ENCODE results near the gene TYRO3. TPM values are rescaled to one million over a fixed set of nuclear protein-coding genes. Genes with fewer than 3 reads are reported as not detected.

Gene TYRO3
- polyA plus RNA-seq, 1 of the 3 experiments (the other 2 are of a cell fraction) = 8.7 TPM

DNA sequence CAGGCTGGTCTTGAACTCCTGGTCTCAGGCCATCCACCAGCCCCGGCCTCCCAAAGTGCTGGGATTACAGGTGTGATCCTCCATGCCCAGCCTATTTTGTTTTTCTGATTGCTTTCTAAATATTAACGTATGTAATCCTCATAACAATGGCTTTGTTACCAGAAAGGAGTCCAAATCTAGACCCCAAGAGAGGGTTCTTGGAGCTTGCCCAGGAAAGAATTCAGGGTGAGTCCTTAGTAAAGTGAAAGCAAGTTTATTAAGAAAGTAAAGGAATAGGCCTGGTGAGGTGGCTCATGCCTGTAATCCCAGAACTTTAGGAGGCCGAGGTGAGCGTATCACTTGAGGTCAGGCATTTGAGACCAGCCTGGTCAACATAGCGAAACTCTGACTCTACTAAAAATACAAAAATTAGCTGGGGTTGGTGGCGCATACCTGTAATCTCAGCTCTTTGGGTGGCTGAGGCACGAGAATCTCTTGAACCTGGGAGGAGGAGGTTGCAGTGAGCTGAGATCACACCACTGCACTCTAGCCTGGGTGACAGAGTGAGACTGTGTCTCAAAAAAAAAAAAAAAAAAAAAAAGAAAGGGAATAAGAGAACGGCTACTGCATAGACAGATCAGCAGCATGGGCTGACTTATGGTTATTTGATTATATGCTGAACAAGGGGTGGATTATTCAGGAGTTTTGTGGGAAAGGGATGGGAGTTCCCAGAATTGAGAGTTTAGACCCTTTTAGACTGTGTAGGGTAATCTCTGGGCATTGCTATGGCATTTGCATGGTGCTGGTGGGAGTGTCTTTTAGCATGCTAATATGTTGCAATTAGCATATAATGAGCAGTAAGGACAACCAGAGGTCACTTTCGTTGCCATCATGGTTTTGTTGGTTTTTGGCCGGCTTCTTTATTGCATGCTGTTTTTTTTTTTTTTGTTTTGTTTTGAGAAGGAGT, 36.1 kb downstream of the TYRO3 start:
- Histone ChIP-seq H3K9ac (no peak overlapping the region), H4K20me1 (ENCODE audit: insufficient read depth) (no peaks in the 10 kb centered on the region), H3K9me2 (no peaks in the 10 kb centered on the region), H3F3A (replicated peaks; ENCODE audit: insufficient read depth) (no peaks in the 10 kb centered on the region), H3K79me2 (ENCODE audit: insufficient read depth) (no peaks in the 10 kb centered on the region), H3K27me3 (ENCODE audit: insufficient read depth) (no peaks in the 10 kb centered on the region; the same call in 1 of the 2 replicates), H3K4me3 (ENCODE audit: low read depth in 2 of 2, low read length in 1 of 2) (no peak overlapping the region), H3K4me2 (no peak overlapping the region), H3K27ac (ENCODE audit: low read depth in 2 of 2, low read length in 1 of 2) (no peak overlapping the region), H2AFZ (ENCODE audit: low read depth) (no peak overlapping the region), H3K36me3 (replicated peaks in 1 of 2; ENCODE audit: control insufficient read depth in 1 of 2, insufficient read depth in 2 of 2, low read length in 1 of 2) (no peaks in the 10 kb centered on the region), H3K9me3 (no peaks in the 10 kb centered on the region), H3K4me1 (ENCODE audit: control insufficient read depth in 1 of 2, insufficient read depth in 2 of 2, low read depth in 1 of 2, low read length in 1 of 2) (no peaks in the 10 kb centered on the region)
- no peak for DNase-seq
- ChIA-PET CTCF (interaction anchor here (0.6 to 4.0 kb wide), 6 partner anchors 9 to 325 kb away, joined by 3 to 25 read pairs (median 5); no protein-coding TSS in a partner anchor), POLR2A (no interaction called here)
- WGBS (ENCODE audit: low lambda C conversion rate) = 72% methylated on average over 9 of the region's 10 CpGs
- TF ChIP-seq PBX3 (IDR thresholded peaks at IDR 0.05) = no peak

GRCh38 chr15:41596972-41597371, 38.0 kb downstream of the TYRO3 start:
- no peaks in the 10 kb centered on the region for H3F3A ChIP-seq (replicated peaks; ENCODE audit: insufficient read depth)
- no peaks in the 10 kb centered on the region for H4K20me1 ChIP-seq (ENCODE audit: insufficient read depth)
- H3K9me2 ChIP-seq = no peaks in the 10 kb centered on the region
- H3K27me3 ChIP-seq (ENCODE audit: insufficient read depth) = no peaks in the 10 kb centered on the region; the same call in 1 of the 2 replicates
- no peaks in the 10 kb centered on the region for H3K79me2 ChIP-seq (ENCODE audit: insufficient read depth)
- no peak overlapping the region for H2AFZ ChIP-seq (ENCODE audit: low read depth)
- 73% methylated on average over 4 of the region's 4 CpGs for WGBS (ENCODE audit: low lambda C conversion rate)
- no peak overlapping the region for H3K9ac ChIP-seq
- no peaks in the 10 kb centered on the region for H3K4me1 ChIP-seq (ENCODE audit: control insufficient read depth in 1 of 2, insufficient read depth in 2 of 2, low read depth in 1 of 2, low read length in 1 of 2)
- no peak overlapping the region for H3K4me3 ChIP-seq (ENCODE audit: low read depth in 2 of 2, low read length in 1 of 2)
- H3K4me2 ChIP-seq = no peak overlapping the region
- H3K36me3 ChIP-seq (replicated peaks in 1 of 2; ENCODE audit: control insufficient read depth in 1 of 2, insufficient read depth in 2 of 2, low read length in 1 of 2) = no peaks in the 10 kb centered on the region
- ChIA-PET POLR2A (no interaction called here), CTCF (interaction anchor here (0.6 kb wide), 1 partner anchor 1104 kb away, joined by 4 read pairs; no protein-coding TSS in a partner anchor)
- TF ChIP-seq FOXM1 (IDR thresholded peaks at IDR 0.05; ENCODE audit: low read depth) = no peak
- no peak for TF ChIP-seq MXI1 (IDR thresholded peaks at IDR 0.05; ENCODE audit: low read depth, low read length)
- no peak for TF ChIP-seq TCF12 (IDR thresholded peaks at IDR 0.05)
- TF ChIP-seq IRF3 (IDR thresholded peaks at IDR 0.05; ENCODE audit: low read depth, low read length) = no peak
- no peak for TF ChIP-seq POLR2AphosphoS5 (IDR thresholded peaks at IDR 0.05; ENCODE audit: low read depth, low read length)
- TF ChIP-seq RAD21 (IDR thresholded peaks at IDR 0.05; ENCODE audit: low read length) = no peak
- no peak for TF ChIP-seq YY1 (IDR thresholded peaks at IDR 0.05; ENCODE audit: low read depth)
- TF ChIP-seq ELF1 (IDR thresholded peaks at IDR 0.05) = no peak
- TF ChIP-seq GATA2 (CRISPR knock-in tag; IDR thresholded peaks at IDR 0.05) = no peak
- no peaks in the 10 kb centered on the region for H3K9me3 ChIP-seq
- DNase-seq = no peak
- no peak overlapping the region for H3K27ac ChIP-seq (ENCODE audit: low read depth in 2 of 2, low read length in 1 of 2)
